ENCODE results near the gene ATL1. TPM values are rescaled to one million over a fixed set of nuclear protein-coding genes. Genes with fewer than 3 reads are reported as not detected.

Gene ATL1
- total and polyA plus RNA-seq, 2 of the 13 experiments (the other 11 are each of a cell fraction or from before 2014, with no cell fraction given), result 0.60 to 0.65 TPM

- TF ChIP-seq ZNF276 (CRISPR knock-in tag; IDR thresholded peaks at IDR 0.05; ENCODE audit: low read depth) (peak; percentile 51; the same call in 1 of the 2 replicates), ZNF788 (CRISPR knock-in tag; IDR thresholded peaks at IDR 0.05; ENCODE audit: borderline replicate concordance) (peak; percentile 63; the same call in 1 of the 2 replicates), ZNF337 (CRISPR knock-in tag; IDR thresholded peaks at IDR 0.05; ENCODE audit: borderline replicate concordance, low read depth) (peak; percentile 43; the same call in 1 of the 2 replicates), ZNF205 (CRISPR knock-in tag; IDR thresholded peaks at IDR 0.05) (peak; percentile 43; the same call in 1 of the 2 replicates), TAF1 (CRISPR knock-in tag; IDR thresholded peaks at IDR 0.05) (peak; percentile 70), SRSF1 (optimal IDR thresholded peaks at IDR 0.05; ENCODE audit: low read depth, low read length) (no peak), AHR (CRISPR knock-in tag; IDR thresholded peaks at IDR 0.05) (no peak), ZNF20 (CRISPR knock-in tag; IDR thresholded peaks at IDR 0.05) (no peak), ZNF180 (CRISPR knock-in tag; IDR thresholded peaks at IDR 0.05; ENCODE audit: borderline replicate concordance, low read depth) (no peak), ZSCAN12 (CRISPR knock-in tag; IDR thresholded peaks at IDR 0.05) (no peak), U2AF2 (IDR thresholded peaks at IDR 0.05; ENCODE audit: low read depth, low read length) (no peak), ZNF772 (CRISPR knock-in tag; IDR thresholded peaks at IDR 0.05) (peak; percentile 67; the same call in 1 of the 2 replicates), KDM6A (CRISPR knock-in tag; IDR thresholded peaks at IDR 0.05; ENCODE audit: low read depth) (no peak), HNF4A (CRISPR knock-in tag; IDR thresholded peaks at IDR 0.05) (no peak), ZNF12 (CRISPR knock-in tag; IDR thresholded peaks at IDR 0.05) (no peak), FOSL2 (CRISPR knock-in tag; IDR thresholded peaks at IDR 0.05) (peak; percentile 33; the same call in 1 of the 2 replicates), MAF1 (CRISPR knock-in tag; IDR thresholded peaks at IDR 0.05; ENCODE audit: borderline replicate concordance) (peak; percentile 61; the same call in 1 of the 2 replicates), ZFAT (CRISPR knock-in tag; conservative IDR thresholded peaks at IDR 0.05) (no peak), ZNF468 (CRISPR knock-in tag; IDR thresholded peaks at IDR 0.05) (no peak)
- TF ChIP-seq, protein P1, sequence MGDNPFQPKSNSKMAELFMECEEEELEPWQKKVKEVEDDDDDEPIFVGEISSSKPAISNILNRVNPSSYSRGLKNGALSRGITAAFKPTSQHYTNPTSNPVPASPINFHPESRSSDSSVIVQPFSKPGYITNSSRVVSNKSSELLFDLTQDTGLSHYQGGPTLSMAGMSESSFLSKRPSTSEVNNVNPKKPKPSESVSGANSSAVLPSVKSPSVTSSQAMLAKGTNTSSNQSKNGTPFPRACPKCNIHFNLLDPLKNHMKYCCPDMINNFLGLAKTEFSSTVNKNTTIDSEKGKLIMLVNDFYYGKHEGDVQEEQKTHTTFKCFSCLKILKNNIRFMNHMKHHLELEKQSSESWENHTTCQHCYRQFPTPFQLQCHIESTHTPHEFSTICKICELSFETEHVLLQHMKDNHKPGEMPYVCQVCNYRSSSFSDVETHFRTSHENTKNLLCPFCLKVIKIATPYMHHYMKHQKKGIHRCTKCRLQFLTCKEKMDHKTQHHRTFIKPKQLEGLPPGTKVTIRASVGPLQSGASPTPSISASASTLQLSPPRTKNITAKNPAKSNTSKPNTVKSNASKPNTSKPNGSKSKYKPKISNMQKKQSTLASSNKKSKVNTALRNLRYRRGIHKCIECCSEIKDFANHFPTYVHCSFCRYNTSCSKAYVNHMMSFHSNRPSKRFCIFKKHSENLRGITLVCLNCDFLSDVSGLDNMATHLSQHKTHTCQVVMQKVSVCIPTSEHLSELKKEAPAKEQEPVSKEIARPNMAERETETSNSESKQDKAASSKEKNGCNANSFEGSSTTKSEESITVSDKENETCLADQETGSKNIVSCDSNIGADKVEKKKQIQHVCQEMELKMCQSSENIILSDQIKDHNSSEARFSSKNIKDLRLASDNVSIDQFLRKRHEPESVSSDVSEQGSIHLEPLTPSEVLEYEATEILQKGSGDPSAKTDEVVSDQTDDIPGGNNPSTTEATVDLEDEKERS (CRISPR knock-in tag; IDR thresholded peaks at IDR 0.05), result no peak
- TF ChIP-seq, protein P2, sequence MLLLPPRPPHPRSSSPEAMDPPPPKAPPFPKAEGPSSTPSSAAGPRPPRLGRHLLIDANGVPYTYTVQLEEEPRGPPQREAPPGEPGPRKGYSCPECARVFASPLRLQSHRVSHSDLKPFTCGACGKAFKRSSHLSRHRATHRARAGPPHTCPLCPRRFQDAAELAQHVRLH (CRISPR knock-in tag; IDR thresholded peaks at IDR 0.05; ENCODE audit: borderline replicate concordance, low read depth), result peak; percentile 65; the same call in 1 of the 2 replicates
- TF ChIP-seq, protein P3, sequence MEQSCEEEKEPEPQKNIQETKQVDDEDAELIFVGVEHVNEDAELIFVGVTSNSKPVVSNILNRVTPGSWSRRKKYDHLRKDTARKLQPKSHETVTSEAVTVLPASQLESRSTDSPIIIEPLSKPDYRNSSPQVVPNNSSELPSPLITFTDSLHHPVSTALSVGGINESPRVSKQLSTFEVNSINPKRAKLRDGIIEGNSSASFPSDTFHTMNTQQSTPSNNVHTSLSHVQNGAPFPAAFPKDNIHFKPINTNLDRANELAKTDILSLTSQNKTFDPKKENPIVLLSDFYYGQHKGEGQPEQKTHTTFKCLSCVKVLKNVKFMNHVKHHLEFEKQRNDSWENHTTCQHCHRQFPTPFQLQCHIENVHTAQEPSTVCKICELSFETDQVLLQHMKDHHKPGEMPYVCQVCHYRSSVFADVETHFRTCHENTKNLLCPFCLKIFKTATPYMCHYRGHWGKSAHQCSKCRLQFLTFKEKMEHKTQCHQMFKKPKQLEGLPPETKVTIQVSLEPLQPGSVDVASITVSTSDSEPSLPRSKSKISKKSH (CRISPR knock-in tag; IDR thresholded peaks at IDR 0.05; ENCODE audit: borderline replicate concordance), result no peak
Observed at GRCh38 chr14:50667996-50668825, 108.3 kb downstream of the ATL1 start, which contains the start of gene SAV1 (continued).

Data from HepG2 (cell line).